HUDEP-2 (cell line): ENCODE measurements around the gene ZNF277.
A peak's percentile ranks its signal among the peaks of the same experiment; 100 is the strongest.

Source experiments
- DNase-seq, 76 experiments: peaks; one replicate each; lab custom pipeline; 2025; ENCODE audit not compliant: unreplicated experiment in 76 of 76; lab: John Stamatoyannopoulos, UW

ZNF277 gene

DNA sequence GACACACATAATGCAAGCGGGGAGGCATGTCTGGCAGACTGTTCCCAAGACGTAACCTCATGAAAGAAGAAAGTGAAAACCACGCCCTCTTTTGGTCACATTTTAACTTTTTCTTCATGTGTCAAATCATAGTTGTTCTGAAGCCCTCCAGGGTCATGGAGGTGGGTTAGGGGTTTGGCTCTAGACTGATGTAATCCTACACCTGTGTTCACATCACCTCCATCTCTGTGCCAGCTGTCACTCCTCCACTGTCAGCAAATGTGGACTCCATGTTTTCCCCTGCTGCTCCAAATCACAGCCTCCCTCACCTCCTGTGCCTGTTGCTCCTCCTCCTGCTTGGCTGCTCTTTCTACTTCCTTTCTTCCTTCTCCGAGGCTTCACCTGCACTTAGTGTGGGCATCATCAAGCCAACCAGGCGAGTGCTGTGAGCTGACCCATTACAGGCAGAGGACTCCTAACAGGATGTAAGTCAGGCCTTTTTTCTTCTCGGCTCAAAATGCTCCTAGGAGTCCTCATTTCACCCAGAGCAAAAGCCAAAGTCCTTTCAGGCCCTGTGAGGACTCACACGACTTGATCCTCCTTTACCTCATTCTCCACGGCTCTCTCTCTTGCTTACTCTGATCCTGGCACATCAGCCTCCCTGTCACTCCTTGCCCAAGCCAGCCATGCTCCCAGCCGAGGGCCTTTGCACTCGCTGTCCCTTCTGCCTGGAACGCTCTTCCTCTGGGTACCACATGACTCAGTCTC lies 177.3 kb downstream of the ZNF277 start:
- DNase-seq = no peak

DNA sequence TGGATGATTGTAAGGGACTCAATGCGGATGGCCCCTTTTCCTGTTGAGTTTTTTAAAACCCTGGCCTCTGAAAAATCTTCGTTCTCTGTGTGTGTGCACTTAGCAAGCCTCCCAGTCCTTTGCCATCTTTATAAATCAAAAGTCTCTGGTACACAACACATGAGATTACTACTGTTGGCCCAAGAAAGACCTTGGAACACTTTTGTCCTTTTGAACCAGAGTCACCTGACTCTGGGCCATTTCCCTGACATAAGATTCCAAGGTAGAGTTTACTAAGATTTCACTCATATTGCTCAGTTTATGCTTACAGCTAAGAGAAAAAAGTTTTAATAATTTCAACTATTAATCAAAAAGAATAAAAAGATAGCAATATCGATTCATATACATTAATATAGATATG lies 179.0 kb downstream of the ZNF277 start:
- no peak for DNase-seq

- DNase-seq = no peak
Measured at GRCh38 chr7:112386619-112387018, 180.1 kb downstream of the ZNF277 start.

GRCh38 chr7:112390167-112390566 lies 183.7 kb downstream of the ZNF277 start:
- no peak for DNase-seq

- DNase-seq = peak in 44 of 76 experiments; percentile 2 to 64 (median 24)
Measured at GRCh38 chr7:112391079-112391821, 184.8 kb downstream of the ZNF277 start.

- peak in 64 of 76 experiments; percentile 3 to 73 (median 45) for DNase-seq
Measured at GRCh38 chr7:112391841-112392286, 185.4 kb downstream of the ZNF277 start.
